Ectodermal cell (in vitro differentiated cells): ENCODE data around the gene C12orf75.
"Not testable (repeated sequence)": the region's sequence is repeated elsewhere in the genome, so short reads cannot be mapped to it uniquely, and the experiment has no call there.

ENCODE experiments used
- H3K27ac ChIP-seq: 2 replicates; pipeline ENCODE4 v1.7.0; 2013; ENCODE audit warnings: mild to moderate bottlenecking, low read depth, low read length; ENCODE audit not compliant: insufficient read depth, poor library complexity, severe bottlenecking
- H3K27me3 ChIP-seq: 2 replicates; pipeline ENCODE4 v1.7.0; 2013; ENCODE audit warnings: mild to moderate bottlenecking, low read length; ENCODE audit not compliant: insufficient read depth, control insufficient read depth, poor library complexity, severe bottlenecking
- H3K36me3 ChIP-seq: one replicate; pipeline ENCODE4 v1.7.0; 2013; ENCODE audit warnings: low read length; ENCODE audit not compliant: control insufficient read depth, insufficient read depth
- H3K4me1 ChIP-seq: one replicate; pipeline ENCODE4 v1.7.0; 2013; ENCODE audit warnings: low read length; ENCODE audit not compliant: control insufficient read depth, insufficient read depth
- H3K4me3 ChIP-seq: 2 replicates; pipeline ENCODE4 v1.7.0; 2013; ENCODE audit warnings: low read depth, low read length, control low read depth; ENCODE audit not compliant: insufficient read depth
- H3K9me3 ChIP-seq: 2 replicates; pipeline ENCODE4 v1.7.0; 2013; ENCODE audit warnings: mild to moderate bottlenecking, low read length, moderate library complexity; ENCODE audit not compliant: control insufficient read depth
- WGBS, 2 experiments: methylation state at CpG; one replicate each; pipeline ENCODE4 v1.1.7; 2013; ENCODE audit warnings: missing lambda C conversion rate in 2 of 2; 5-methylcytosine and 5-hydroxymethylcytosine counted together

C12orf75 gene

DNA sequence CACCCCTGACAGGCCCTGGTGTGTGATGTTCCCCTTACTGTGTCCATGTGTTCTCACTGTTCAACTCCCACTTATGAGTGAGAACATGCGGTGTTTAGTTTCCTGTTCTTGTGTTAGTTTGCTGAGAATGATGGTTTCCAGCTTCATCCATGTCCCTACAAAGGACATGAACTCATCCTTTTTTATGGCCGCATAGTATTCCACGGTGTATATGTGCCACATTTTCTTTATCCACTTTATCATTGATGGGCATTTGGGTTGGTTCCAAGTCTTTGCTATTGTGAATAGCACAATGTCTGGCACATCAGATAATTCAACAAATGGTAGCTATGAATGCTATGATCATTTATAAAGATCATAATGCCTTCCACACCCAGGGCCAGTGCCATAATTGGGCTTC lies 73.6 kb downstream of the C12orf75 start:
- not testable (repeated sequence) for H3K36me3 ChIP-seq, H3K27me3 ChIP-seq, H3K4me3 ChIP-seq, H3K9me3 ChIP-seq, H3K4me1 ChIP-seq, H3K27ac ChIP-seq
- 67% methylated on average over 1 of the region's 3 CpGs; no CpG with 5 or more reads in 1 of the 2 experiments for WGBS, 2 experiments

DNA sequence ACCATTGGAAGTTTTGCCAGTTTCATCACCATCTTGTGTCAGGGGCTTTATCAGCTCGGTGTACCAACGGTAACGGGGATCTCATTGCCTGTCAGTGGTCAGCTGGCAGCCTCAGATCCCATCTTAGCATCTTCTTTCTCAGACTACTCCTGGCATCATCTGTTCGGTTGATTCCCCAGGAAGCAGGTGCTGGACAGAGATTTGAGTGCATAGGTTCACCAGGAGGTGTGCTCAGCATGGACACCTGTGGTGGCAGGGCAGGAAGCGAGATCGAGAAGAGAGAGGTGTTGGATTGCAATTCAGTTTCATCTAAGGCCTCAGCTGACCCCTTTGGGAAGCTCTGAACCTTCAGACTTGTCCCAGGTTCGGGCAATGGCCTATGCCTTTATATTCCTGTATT lies 76.0 kb downstream of the C12orf75 start:
- H3K27me3 ChIP-seq = no peaks in the 10 kb centered on the region
- no peaks in the 10 kb centered on the region for H3K9me3 ChIP-seq
- no peak overlapping the region for H3K4me3 ChIP-seq
- no peak overlapping the region for H3K27ac ChIP-seq
- WGBS, 2 experiments = 91 to 94% methylated on average over 7 of the region's 7 CpGs
- H3K4me1 ChIP-seq = peaks cover 5% of the 10 kb centered on the region
- no peaks in the 10 kb centered on the region for H3K36me3 ChIP-seq

DNA sequence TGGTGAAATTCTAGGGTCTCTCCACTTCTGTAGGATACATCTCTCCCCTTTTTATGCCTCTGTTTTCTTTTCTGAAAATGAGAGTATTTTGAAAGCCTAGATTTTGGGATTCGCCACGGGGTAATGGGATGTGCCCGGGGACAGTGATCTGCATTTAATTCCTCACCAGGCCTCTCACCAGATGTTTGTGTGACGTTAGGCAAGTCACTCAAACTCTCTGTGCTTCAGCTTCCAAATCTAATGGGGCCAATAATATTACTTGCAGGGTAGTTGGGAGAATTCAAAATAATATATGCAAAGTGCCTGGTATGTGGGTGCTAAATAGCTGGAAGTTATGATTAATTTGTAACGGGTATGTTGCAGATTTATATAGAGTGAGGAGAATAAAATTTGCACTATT lies 78.8 kb downstream of the C12orf75 start:
- no peaks in the 10 kb centered on the region for H3K9me3 ChIP-seq
- WGBS, 2 experiments = 94% methylated on average over 5 of the region's 5 CpGs
- H3K27ac ChIP-seq = no peak overlapping the region
- H3K4me3 ChIP-seq = no peak overlapping the region
- no peaks in the 10 kb centered on the region for H3K27me3 ChIP-seq
- H3K4me1 ChIP-seq = peaks cover 5% of the 10 kb centered on the region
- H3K36me3 ChIP-seq = no peaks in the 10 kb centered on the region

DNA sequence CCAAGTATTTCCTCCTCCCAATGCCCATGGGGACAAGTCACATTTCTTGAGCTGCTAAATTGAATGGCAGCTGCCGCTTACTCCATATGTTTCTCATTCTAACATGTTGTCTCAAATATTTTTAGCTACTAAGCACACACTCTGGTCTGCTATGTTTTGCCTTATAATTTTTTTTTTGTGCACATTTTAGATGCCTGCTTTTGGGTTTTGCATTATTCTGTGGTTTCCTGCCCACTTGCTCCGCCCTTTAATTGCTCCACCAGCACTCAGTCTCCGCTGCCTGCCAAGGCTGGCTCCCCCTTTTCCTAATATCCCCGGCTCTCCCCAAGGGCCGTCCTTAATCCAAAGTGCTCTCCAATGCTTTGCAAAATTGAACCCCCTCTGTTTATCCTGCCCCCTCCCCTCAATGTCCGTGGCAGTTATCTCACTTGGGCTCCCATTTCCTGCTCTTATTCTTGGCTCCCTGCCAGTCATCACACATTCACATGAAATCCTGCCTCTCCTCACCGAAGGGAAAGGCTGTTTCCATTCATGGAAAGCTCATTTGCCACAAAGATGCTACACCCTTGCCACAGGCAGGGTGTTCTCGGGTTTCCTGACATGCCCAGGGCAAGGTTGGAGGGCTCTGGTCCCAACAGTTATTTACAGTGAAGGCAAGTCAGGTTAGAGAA lies 79.4 kb downstream of the C12orf75 start:
- Histone ChIP-seq H3K36me3 (no peaks in the 10 kb centered on the region), H3K27ac (no peak overlapping the region), H3K4me3 (no peak overlapping the region), H3K27me3 (no peaks in the 10 kb centered on the region), H3K9me3 (no peaks in the 10 kb centered on the region), H3K4me1 (peaks cover 5% of the 10 kb centered on the region)
- 72 to 75% methylated on average over 8 of the region's 8 CpGs for WGBS, 2 experiments

DNA sequence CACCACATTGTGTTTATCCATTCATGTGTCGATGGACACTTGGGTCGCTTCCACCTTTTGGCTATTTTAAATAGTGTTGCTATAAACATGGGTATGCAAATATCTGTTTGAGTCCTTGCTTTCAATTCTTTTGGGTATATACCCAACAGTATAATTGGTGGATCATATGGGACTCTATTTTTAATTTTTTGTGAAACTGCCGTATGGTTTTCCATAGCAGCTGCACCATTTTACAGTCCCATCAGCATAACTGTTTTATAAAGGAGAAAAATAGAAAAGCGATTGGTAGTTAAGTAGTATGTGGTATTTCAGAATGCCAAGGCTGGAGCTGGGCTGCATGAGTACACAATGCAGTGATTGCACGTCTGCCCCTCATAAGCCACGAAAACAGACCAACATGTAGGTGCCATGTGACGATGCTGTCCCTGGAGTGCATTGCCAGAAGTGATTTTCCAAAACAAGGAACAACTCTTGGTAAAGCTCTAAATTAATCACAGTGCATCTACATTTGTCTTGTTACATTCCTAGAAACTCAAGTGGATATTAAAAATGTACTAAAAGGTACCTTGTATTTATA lies 83.5 kb downstream of the C12orf75 start:
- Histone ChIP-seq H3K4me3 (no peak overlapping the region), H3K9me3 (no peaks in the 10 kb centered on the region), H3K27me3 (no peaks in the 10 kb centered on the region), H3K27ac (no peak overlapping the region), H3K4me1 (peaks cover 6% of the 10 kb centered on the region), H3K36me3 (no peaks in the 10 kb centered on the region)
- WGBS, 2 experiments = 94 to 95% methylated on average over 6 of the region's 7 CpGs

DNA sequence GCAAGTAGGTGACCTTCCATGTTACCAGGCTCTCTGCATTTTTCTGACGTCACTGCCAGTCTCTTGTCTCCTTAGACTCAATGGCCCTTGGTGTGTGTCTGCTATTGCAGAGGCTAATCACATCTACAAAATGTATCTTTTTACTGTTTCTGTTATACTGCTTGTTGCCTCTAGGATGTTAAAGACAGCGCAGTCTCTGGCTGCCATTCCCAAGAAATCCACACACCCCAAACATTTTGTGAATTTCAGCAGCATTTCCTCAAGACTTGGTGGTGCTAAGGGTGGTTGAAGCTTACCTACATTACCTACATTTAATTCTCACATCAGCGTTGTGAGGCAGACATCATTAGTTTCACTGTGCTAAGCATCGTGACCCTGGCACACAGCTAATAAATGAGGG lies 87.2 kb downstream of the C12orf75 start:
- Histone ChIP-seq H3K4me1 (peaks cover 4% of the 10 kb centered on the region), H3K27me3 (no peaks in the 10 kb centered on the region), H3K9me3 (no peaks in the 10 kb centered on the region), H3K4me3 (no peak overlapping the region), H3K36me3 (no peaks in the 10 kb centered on the region), H3K27ac (no peak overlapping the region)
- WGBS, 2 experiments = 93 to 95% methylated on average over 4 of the region's 4 CpGs

DNA sequence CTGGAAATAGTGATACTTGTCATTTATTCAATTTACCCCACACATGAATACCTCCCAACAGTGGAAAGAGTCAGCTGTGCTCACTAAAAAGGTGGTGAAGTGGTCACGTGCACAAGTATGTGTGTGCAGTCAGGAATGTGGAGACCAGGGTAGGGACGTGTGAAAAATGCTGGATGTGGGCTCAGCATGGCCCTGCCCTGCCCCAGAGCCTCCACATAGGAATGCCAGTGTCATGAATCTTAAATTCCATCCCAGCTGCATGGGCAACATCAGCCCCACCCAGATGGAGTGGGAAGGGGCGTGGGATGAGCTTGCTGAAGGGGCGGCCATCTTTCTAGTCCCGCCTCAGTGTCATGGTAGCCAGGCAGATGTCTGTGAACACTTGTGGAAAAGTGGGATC lies 87.7 kb downstream of the C12orf75 start:
- 87 to 94% methylated on average over 5 of the region's 5 CpGs for WGBS, 2 experiments
- Histone ChIP-seq H3K27me3 (no peaks in the 10 kb centered on the region), H3K27ac (no peak overlapping the region), H3K4me1 (peaks cover 4% of the 10 kb centered on the region), H3K36me3 (no peaks in the 10 kb centered on the region), H3K4me3 (no peak overlapping the region), H3K9me3 (no peaks in the 10 kb centered on the region)

DNA sequence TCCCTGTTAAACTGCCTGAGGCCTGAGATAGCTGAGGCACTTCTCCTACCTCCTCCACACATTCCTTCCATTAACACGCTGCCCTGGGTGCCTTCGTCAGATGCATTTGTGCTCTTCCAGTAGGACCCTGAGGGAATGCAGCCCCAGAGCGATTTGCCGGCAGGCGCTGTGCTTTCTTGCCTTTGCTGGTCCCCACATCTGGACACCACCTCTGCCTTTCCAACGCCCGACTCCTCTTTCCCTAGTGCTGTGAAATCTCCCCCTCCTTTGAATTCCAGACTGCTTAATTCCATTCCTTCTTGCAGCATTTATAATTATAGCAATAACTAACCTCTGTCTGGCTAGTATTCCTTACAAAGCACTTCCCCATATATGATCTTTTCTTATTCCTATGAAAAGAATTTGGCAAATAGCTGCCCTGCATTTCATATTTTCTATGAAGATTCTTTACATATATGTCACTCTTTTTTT lies 88.4 kb downstream of the C12orf75 start:
- 55 to 59% methylated on average over 7 of the region's 7 CpGs for WGBS, 2 experiments
- H3K4me3 ChIP-seq = no peak overlapping the region
- H3K27me3 ChIP-seq = no peaks in the 10 kb centered on the region
- no peaks in the 10 kb centered on the region for H3K36me3 ChIP-seq
- peaks cover 4% of the 10 kb centered on the region for H3K4me1 ChIP-seq
- H3K27ac ChIP-seq = no peak overlapping the region
- no peaks in the 10 kb centered on the region for H3K9me3 ChIP-seq

DNA sequence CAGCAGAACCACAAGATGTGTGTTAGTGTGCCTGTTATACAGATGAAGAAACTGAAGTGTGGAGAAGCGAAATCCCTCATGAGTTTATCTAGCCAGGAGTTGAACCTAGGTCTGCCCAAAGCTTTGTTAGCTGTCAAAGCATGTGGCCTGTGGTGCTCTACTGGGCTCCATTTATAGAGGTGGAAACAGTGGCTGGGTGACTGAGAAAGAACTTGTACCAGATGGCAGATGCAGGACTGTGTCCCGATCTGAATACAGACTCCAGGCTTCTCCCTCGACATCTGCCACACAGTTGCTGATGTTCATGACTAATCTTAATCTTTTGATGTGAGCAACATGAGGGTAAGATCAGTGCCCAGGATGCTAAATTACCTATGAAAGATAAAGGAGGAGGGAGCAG lies 89.1 kb downstream of the C12orf75 start:
- Histone ChIP-seq H3K27me3 (no peaks in the 10 kb centered on the region), H3K36me3 (no peaks in the 10 kb centered on the region), H3K9me3 (no peaks in the 10 kb centered on the region), H3K27ac (no peak overlapping the region), H3K4me1 (peaks cover 4% of the 10 kb centered on the region), H3K4me3 (no peak overlapping the region)
- WGBS, 2 experiments = 95 to 97% methylated on average over 3 of the region's 3 CpGs

DNA sequence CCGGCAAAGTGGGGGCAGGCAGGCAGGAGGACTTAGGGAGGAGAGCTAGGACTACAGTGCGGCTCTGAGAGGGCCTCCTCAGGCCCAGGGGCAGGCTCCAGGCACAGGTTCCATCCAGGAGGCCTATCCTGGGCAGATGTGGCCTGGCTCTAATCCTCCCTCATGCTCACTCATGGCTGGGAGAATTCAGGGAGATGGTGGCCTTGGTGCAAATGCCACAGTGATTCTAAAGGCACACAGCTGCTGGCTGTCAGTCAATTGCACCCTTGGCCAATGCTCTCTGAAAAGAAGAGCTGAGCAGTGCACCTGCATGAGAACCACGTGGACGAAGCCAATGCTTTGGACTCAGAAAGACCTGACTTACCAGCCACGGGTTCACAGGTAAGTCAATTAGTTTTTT lies 89.6 kb downstream of the C12orf75 start:
- peaks cover 4% of the 10 kb centered on the region for H3K4me1 ChIP-seq
- 92 to 95% methylated on average over 5 of the region's 5 CpGs for WGBS, 2 experiments

More for the DNA sequence above, 89.6 kb downstream of the C12orf75 start:
- Histone ChIP-seq H3K9me3 (no peaks in the 10 kb centered on the region), H3K36me3 (no peaks in the 10 kb centered on the region), H3K27ac (no peak overlapping the region), H3K27me3 (no peaks in the 10 kb centered on the region), H3K4me3 (no peak overlapping the region)
